Omental fat pad (tissue), 4 donors: Measurements from ENCODE around the gene HOXC11. TPM values are rescaled to one million over a fixed set of nuclear protein-coding genes. Genes with fewer than 3 reads are reported as not detected.

Experiments
- ATAC-seq: fragments of 150-250 bp; one replicate; pipeline ENCODE4 v1.9.1; 2016; ENCODE audit warnings: mild to moderate bottlenecking, moderate library complexity; ENCODE audit not compliant: low FRiP score
- DNase-seq: peaks from one replicate; pipeline ENCODE4 v3.0.0-alpha.2; 2019; ENCODE audit warnings: low spot score
- CTCF ChIP-seq, 3 donors: fragments of 450-650 bp; IDR thresholded peaks; one replicate each; pipeline ENCODE4 v1.5.1; 2016 to 2017; ENCODE audit warnings: antibody characterized with exemption in 3 of 3, mild to moderate bottlenecking in 3 of 3, moderate library complexity in 2 of 3
- total RNA-seq, 4 donors: library from RNA; depleted of rRNA; stranded (reverse); fragments of >200 nt; gene quantifications; one replicate each; pipeline ENCODE4 v1.1.0, GENCODE V29; 2016

The HOXC11 gene
- total RNA-seq, 4 donors from 2014 or later: not detected

- no peak for TF ChIP-seq CTCF (IDR thresholded peaks at IDR 0.05)
- no peak for DNase-seq
- no peak for ATAC-seq
These were observed 33.8 kb downstream of the HOXC11 start for GRCh38 chr12:54006559-54007220.

GRCh38 chr12:54007538-54008259 lies 34.8 kb downstream of the HOXC11 start:
- DNase-seq (no peak), ATAC-seq (no peak)
- TF ChIP-seq CTCF (IDR thresholded peaks at IDR 0.05): no peak

- ATAC-seq (no peak), DNase-seq (no peak)
- no peak for TF ChIP-seq CTCF (IDR thresholded peaks at IDR 0.05)
These were observed 35.3 kb downstream of the HOXC11 start for GRCh38 chr12:54008260-54008552.

GRCh38 chr12:54009171-54010052 lies 36.5 kb downstream of the HOXC11 start:
- ATAC-seq (peak; percentile 42), DNase-seq (no peak)
- no peak for TF ChIP-seq CTCF (IDR thresholded peaks at IDR 0.05)

- DNase-seq (no peak), ATAC-seq (no peak)
- TF ChIP-seq CTCF (IDR thresholded peaks at IDR 0.05): no peak
These were observed 37.4 kb downstream of the HOXC11 start for GRCh38 chr12:54010053-54010971.

GRCh38 chr12:54010972-54011664 lies 38.2 kb downstream of the HOXC11 start:
- no peak for DNase-seq
- TF ChIP-seq CTCF (IDR thresholded peaks at IDR 0.05): no peak
- ATAC-seq: no peak
